IPS-18c (cell line): ENCODE data around the gene GTSF1L.

Source experiments
- H3K4me3 ChIP-seq: 2 replicates; pipeline ENCODE4 v1.7.0; 2013; ENCODE audit warnings: low read depth, mild to moderate bottlenecking, low read length, moderate library complexity; ENCODE audit not compliant: insufficient read depth
- H3K9me3 ChIP-seq: one replicate; pipeline ENCODE4 v1.6.1; 2013; ENCODE audit warnings: mild to moderate bottlenecking, low read length, moderate library complexity; ENCODE audit not compliant: control insufficient read depth, insufficient read depth

Gene GTSF1L

DNA sequence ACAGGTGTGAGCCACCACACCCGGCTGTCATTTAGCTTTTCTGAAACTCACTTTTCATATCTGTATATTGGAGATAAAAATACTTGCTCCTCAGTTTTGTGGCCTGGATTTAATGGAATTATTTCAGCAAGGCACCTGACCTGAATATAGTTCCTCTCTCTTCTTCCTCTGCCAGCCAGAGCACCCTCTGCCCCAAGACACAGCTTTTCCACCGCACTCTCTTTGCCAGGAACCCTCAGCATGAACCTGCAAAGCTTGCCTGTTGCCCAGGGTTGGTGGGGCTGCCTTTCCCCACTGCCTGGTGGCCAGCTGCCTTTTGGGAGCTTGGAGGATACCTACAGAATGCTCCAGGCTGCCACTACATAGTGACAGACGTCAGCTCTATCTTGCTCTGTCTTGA lies 3.1 kb downstream of the GTSF1L start:
- Histone ChIP-seq H3K4me3 (no peak overlapping the region), H3K9me3 (no peaks in the 10 kb centered on the region)

DNA sequence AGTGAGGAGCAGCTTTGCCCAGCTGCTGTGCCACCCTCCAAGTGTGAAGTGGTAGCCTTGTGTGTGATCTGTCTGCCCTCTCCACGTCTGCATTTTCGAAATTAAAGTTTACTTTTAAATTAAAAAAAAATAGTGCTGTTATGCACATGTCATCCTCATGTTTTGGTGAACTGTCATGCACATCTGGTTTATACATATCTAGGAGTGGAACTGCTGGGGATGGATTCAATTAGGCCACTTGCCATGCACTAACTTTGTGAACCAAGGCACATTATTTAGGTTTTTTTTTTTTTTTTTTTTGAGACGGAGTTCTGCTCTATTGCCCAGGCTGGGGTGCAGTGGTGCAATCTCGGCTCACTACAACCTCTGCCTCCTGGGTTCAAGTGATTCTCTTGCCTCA lies 3.6 kb downstream of the GTSF1L start:
- no peaks in the 10 kb centered on the region for H3K9me3 ChIP-seq
- H3K4me3 ChIP-seq = no peak overlapping the region

DNA sequence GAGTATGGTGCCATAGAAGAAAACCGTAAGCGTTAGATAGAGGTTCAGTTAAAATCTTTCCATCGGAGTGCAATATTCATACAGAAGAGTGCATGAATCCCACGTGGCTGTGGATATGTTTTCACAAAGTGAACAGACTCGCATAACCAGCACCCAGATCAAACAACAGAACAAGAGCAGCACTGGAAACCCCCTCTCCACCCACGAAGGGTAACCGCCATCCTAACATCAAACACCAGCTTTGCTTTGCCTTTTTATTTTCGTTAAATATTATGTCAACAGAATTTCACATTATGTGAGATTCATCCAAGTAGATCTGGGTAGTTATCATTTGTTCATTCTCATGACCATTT lies 4.7 kb downstream of the GTSF1L start:
- Histone ChIP-seq H3K9me3 (no peaks in the 10 kb centered on the region), H3K4me3 (no peak overlapping the region)

DNA sequence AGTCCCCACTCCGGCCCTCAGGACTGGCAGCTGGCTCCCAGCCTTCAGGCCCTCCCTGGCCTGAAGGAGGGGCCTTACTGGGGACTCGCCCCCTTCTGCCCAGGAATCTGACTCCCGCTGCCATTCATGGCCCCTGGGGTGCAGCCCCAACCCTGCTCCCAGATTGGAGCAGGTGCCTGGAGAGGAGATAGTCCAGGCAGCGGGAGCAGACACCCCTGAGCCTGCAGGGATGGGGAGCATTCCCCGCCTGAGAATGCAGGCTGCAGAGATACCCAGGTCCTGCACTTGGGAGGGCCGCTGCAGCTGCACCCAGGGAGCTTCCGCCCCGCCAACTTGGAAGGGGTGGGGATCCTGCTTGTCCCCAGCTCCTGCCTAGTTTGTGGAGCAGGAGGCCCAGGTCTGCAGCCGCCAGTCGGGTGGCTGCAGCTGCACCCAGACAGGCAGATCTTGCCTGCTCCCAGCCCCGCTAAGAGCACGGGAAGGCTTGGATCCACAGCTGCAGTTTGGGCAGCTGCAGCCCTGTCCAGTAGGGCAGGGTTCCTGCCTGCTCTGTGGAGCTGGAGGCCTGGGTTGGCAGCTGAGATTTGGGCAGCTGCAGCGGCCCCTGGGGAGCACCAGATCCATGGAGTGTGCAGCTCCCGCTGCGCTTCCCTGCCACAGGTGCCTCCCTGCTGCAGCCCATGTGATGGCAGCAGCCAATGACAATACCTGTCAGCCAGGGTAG lies 5.2 kb downstream of the GTSF1L start:
- H3K9me3 ChIP-seq = no peaks in the 10 kb centered on the region
- no peak overlapping the region; the same call in 1 of the 2 replicates for H3K4me3 ChIP-seq

DNA sequence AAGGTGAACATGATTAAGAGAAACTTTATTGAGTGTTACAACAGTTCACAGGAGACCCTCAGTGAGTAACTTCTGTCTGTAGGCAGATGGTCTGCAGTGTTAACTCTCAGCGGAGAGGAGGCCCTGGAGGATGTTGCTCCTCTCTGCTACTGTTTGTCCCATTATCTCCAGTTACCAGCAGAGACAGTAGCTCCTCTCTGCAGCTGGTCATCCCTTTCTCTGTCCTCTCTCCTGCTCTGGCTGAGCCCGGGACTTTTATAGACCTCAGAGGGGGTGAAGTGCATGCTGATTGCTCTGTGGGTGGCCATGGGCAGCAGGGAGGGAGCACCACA lies 5.7 kb downstream of the GTSF1L start:
- Histone ChIP-seq H3K9me3 (no peaks in the 10 kb centered on the region), H3K4me3 (no peak overlapping the region)

DNA sequence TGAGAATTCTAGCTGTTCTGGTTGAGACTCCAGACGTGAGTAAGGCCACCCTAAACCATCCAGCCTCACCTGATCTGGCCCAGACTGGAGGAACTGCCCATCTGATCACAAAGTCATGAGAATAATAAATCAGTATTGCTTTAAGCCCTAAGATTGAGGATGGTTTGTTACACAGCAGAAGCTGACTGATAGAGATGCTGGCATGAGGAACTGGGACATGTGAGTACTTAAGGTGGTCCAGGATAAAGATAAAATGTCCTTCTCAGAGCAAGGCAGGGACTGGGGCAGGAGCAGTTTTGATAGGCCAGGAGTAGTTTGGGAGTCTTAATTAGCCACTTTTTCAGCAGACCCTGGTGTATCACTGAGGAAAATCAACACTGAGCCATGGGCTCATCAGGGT lies 6.8 kb downstream of the GTSF1L start:
- H3K9me3 ChIP-seq = peaks cover 4% of the 10 kb centered on the region
- no peak overlapping the region for H3K4me3 ChIP-seq

DNA sequence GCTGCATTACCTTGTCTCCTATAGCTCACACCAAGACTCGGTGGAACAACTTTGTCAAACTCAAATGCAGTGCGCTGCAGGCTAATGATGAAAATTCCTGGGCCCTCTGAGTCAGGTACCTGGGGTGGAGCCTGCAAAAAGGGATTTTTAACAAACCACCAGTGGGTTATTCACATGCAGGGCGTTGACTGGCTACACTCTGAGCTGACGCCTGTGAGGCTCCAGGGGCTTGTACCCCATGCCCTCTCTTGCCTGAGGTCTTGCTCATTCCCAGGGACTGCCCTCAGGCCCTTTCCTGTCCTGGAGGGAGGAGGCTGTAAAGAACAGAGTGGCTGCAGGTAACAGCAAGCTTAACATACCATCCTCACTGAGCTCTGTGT lies 9.2 kb downstream of the GTSF1L start:
- H3K4me3 ChIP-seq = no peak overlapping the region

DNA sequence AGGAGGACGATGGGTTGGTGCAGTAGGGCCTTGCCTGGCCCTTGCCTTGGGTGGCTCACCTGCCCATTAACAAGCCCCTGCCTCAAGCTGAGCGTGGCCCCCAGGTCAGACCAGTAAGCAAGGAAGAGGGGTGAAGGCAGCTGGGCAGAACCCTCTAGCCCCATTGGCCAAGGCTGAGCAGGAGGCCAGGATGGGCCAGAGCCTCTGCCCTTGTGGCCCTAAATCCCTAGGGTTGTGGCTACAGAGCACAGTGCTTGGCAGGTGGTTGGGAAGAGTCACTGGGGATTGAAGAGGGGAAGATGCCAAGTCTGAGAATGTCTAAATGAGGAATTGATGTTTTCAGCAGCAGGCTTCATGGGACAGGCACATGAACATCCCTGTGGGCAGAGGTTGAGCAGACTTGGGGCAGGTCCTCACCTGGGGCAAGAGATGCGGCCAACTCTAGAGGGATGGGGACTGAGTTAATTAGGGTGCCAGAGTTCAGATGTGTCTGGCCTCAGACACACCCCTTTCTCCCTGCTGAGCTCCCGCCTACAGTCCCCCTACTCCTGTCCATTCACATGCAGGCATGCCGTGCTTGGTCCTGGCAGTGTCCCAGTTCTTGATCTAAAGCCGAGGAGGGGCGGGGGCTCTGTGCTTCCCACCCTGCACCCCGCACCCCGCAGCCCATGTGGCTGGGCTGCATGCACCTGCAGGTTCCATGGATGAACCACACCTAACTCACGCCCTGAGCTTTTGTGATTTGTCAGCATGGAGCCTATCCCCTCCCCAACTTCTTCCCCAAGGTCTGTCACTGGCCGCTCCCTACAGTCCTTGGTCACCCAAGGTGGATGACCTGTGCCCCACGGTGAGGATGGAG lies 9.8 kb downstream of the GTSF1L start:
- H3K4me3 ChIP-seq = no peak overlapping the region
- peaks cover 4% of the 10 kb centered on the region for H3K9me3 ChIP-seq

More for the DNA sequence above, 9.2 kb downstream of the GTSF1L start:
- H3K9me3 ChIP-seq = peaks cover 4% of the 10 kb centered on the region

DNA sequence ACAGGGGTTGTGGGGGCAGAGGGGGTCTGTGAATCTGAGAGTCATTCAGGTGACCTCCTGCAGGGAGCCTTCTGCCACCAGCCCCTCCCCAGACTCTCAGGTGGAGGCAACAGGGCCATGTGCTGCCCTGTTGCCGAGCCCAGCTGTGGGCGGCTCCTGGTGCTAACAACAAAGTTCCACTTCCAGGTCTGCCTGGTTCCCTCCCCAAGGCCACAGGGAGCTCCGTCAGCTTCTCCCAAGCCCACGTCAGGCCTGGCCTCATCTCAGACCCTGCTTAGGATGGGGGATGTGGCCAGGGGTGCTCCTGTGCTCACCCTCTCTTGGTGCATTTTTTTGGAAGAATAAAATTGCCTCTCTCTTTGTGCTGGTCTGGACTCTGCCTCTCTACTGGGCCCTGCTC lies 10.7 kb downstream of the GTSF1L start:
- Histone ChIP-seq H3K4me3 (no peak overlapping the region), H3K9me3 (peaks cover 4% of the 10 kb centered on the region)

DNA sequence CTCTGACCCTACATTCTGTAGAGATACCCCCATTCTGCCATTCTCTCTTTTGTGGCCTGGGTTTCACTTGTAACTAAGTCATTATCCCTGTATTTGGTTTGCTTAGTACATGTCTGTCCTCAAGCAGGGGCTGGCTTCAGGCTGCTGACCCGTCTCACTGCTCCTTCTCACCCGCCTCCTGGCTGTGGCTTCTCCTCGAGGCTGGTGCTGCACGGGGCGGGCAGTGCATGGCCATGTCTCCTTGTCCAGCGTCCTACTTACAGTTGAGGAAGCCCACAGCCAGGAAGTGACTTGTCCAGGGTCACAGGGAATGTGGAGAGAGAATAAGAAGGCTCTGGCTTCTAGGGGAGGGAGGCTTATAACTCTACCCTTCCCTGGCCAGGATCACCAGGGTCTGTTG lies 11.3 kb downstream of the GTSF1L start:
- Histone ChIP-seq H3K9me3 (peaks cover 4% of the 10 kb centered on the region), H3K4me3 (no peak overlapping the region)

DNA sequence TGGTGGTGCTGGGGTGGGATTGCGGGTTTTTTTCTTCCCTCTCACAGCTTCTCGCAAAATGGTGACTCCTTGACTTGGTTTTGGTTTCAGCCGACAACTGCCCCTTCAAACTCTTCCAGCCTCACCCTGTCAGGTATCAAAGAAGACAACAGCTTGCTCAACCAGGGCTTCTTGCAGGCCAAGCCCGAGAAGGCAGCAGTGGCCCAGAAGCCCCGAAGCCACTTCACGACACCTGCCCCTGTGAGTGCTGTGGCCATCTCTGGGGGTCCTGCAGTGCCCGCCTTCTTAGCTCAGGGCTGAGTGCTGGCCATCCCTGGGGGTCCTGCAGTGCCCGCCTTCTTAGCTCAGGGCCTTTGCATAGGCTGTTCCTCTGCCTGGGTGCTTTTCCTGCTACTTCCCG lies 11.8 kb downstream of the GTSF1L start:
- Histone ChIP-seq H3K9me3 (peaks cover 4% of the 10 kb centered on the region), H3K4me3 (no peak overlapping the region)

DNA sequence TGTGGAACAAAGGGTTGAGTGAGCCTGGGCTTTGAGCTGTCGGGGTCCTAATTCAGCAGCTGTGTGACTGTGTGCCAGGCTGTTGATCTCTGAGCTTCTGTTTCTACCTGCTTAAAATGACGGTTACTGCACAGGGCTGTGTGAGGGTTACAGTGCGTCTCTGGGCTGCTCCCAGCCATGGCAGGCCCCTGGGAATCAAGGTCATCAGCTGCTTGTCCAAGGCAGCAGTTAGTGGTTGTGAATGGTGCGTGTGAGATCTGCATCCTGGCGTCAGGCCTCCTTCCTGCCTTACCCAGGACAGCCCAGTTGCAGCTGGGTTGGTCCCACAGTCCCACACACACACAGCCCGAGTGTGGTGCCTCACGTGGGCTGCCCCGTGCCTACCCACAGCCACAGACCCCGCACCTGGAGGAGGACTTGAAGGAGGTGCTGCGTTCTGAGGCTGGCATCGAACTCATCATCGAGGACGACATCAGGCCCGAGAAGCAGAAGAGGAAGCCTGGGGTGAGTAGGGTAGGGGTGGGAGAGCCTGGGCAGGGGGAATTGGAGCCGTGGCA lies 15.6 kb downstream of the GTSF1L start:
- H3K9me3 ChIP-seq = peaks cover 4% of the 10 kb centered on the region

DNA sequence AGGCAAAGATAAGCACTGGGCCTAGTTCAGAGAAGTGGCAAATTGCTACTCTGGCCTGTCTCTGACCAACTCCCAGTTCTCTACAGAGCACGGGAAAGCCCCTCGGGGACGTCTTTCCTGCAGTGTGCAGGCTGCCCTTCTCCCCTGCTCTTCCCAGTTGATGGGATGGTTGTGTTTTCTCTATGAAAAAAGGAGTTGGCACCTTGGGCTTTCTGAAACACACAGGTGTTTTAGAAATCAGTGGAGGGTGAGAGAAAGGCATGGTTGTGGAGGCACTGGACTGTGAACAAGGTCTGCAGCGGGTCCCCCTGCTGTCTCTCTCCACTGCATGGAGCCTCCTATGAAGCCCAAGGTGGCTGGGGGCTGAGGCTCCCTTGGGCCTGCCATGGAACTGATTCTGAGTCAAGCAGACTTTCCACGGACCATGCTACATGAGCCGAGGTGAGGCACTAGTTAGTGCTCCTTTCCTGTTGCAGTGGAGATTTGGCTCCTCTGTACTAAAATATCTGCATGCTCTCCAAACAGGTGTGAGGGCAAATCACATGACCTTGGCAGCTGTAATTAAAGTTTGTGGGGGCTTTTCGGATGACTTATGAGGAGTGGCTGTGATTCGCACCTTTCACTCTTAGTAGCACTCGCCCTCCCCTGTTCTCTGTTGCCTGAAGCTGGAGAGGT lies 16.3 kb downstream of the GTSF1L start:
- Histone ChIP-seq H3K4me3 (no peak overlapping the region), H3K9me3 (peaks cover 3% of the 10 kb centered on the region)

More for the DNA sequence above, 15.6 kb downstream of the GTSF1L start:
- H3K4me3 ChIP-seq = no peak overlapping the region

DNA sequence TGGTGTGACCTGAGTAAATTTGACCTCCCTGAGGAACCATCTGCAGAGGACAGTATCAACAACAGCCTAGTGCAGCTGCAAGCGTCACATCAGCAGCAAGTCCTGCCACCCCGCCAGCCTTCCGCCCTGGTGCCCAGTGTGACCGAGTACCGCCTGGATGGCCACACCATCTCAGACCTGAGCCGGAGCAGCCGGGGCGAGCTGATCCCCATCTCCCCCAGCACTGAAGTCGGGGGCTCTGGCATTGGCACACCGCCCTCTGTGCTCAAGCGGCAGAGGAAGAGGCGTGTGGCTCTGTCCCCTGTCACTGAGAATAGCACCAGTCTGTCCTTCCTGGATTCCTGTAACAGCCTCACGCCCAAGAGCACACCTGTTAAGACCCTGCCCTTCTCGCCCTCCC lies 24.3 kb downstream of the GTSF1L start:
- Histone ChIP-seq H3K4me3 (no peak overlapping the region), H3K9me3 (no peaks in the 10 kb centered on the region)

DNA sequence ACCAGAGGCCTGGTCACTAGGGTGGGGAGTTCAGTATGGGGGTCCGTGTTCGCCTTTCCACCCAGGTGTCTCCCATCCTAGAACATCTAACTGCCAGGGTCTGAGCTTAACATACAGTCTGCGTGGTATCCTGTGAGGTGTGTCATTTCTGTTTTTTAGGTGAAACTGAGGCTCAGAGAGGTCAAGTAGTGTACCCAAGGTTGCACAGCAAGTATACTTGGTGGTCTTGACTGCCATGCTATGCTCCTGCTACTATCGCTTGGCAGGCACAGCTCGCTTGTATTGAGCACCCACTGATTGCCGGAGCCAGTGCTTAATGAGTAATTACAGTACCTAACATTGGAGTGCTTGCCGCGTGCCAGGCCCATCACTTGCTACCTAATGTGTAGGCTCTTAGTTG lies 26.2 kb downstream of the GTSF1L start:
- Histone ChIP-seq H3K4me3 (no peak overlapping the region), H3K9me3 (no peaks in the 10 kb centered on the region)

DNA sequence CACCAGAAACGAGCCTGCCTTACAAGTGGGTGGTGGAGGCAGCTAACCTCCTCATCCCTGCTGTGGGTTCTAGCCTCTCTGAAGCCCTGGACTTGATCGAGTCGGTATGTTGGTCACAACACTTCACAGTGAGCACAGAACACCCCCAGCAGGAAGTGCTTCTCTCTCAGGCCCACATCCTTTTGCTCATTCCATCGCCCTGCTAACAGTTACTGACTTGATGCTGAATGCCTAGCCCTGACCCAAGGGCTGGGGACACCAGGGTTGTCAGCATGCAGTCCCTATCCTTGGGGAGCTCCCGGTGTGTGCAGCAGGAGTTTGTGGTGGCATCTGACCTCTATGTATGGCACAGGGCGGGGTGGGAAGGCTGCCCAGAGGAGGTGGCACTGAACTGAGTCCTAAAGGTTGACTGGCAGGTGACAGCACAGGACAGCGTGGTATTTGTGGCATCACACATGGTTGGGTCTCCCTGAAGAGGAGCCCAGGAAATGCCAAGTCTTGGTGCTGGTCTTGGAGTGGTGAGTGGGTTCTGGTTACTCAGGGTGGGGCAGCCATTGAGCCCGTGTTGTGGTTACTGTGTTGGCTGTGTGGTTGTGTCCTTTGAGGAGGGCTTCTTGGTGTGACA lies 26.7 kb downstream of the GTSF1L start:
- Histone ChIP-seq H3K9me3 (no peaks in the 10 kb centered on the region), H3K4me3 (no peak overlapping the region)

DNA sequence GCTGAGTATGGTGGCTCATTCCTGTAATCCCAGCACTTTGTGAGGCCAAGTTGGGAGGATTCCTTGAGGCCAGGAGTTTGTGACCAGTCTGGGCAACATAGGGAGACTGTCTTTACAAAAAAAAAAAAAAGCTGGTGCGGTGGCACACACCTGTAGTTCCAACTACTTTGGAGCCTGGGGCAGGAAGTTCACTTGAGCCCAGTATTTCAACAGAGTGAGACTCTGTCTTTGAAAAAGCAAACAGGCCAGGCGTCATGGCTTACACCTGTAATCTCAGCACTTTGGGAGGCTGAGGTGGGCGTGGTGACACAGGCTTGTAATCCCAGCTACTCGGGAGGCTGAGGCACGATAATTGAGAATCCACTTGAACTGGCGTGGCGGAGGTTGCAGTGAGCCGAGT lies 31.2 kb downstream of the GTSF1L start:
- H3K9me3 ChIP-seq = no peaks in the 10 kb centered on the region

More for the DNA sequence above, 31.2 kb downstream of the GTSF1L start:
- no peak overlapping the region for H3K4me3 ChIP-seq
